HG03135 (cell line): ENCODE results near the gene MPZL3.
"Not testable (repeated sequence)": the region's sequence is repeated elsewhere in the genome, so short reads cannot be mapped to it uniquely, and the experiment has no call there.

Experiments
- ATAC-seq: cut with Tn5 transposase; IDR thresholded peaks from one replicate; pipeline ENCODE4 v1.9.1; 2021; ENCODE audit warnings: mild to moderate bottlenecking, moderate library complexity; ENCODE audit not compliant: unreplicated experiment

The MPZL3 gene

GRCh38 chr11:118190942-118191506 is 61.1 kb downstream of the MPZL3 start:
- not testable (repeated sequence) for ATAC-seq

GRCh38 chr11:118186346-118187107 is 65.6 kb downstream of the MPZL3 start:
- ATAC-seq, result no peak

GRCh38 chr11:118184784-118185579 is 67.2 kb downstream of the MPZL3 start:
- ATAC-seq, result no peak

- ATAC-seq, result not testable (repeated sequence)
Observed at GRCh38 chr11:118183691-118184090, 68.5 kb downstream of the MPZL3 start.

GRCh38 chr11:118180300-118180703 is 71.9 kb downstream of the MPZL3 start:
- no peak for ATAC-seq

GRCh38 chr11:118176778-118177134 is 75.4 kb downstream of the MPZL3 start:
- no peak for ATAC-seq
